ENCODE data around the gene FOXP2. TPM values are rescaled to one million over a fixed set of nuclear protein-coding genes. Genes with fewer than 3 reads are reported as not detected.

The FOXP2 gene
- total and polyA plus RNA-seq, 4 donors: 1.2 to 7.4 (median 5.7) TPM

GRCh38 chr7:114628362-114628761, 213.7 kb downstream of the FOXP2 start:
- no peak for DNase-seq (ENCODE audit: low spot score)
- WGBS: 77% methylated on average over 2 of the region's 2 CpGs
- H3K4me3 ChIP-seq (ENCODE audit: low read depth in 1 of 3, low read length in 3 of 3): no peak overlapping the region
- H3K4me1 ChIP-seq (ENCODE audit: control insufficient read depth in 4 of 4, insufficient read depth in 4 of 4, low read length in 3 of 4): no peaks in the 10 kb centered on the region
- no peaks in the 10 kb centered on the region for H3K9me3 ChIP-seq (ENCODE audit: control insufficient read depth in 4 of 4, low read length in 3 of 4)
- H3K27me3 ChIP-seq (ENCODE audit: control insufficient read depth in 4 of 4, insufficient read depth in 4 of 4, low read length in 3 of 4): no peaks in the 10 kb centered on the region
- no peak overlapping the region for H3K27ac ChIP-seq (ENCODE audit: low read depth in 1 of 2, low read length in 2 of 2)
- no peak overlapping the region for H3K9ac ChIP-seq (ENCODE audit: low read depth in 1 of 2, low read length in 2 of 2)
- TF ChIP-seq HNF4G (IDR thresholded peaks at IDR 0.05): no peak
- TF ChIP-seq FOXA2 (IDR thresholded peaks at IDR 0.05): no peak
- TF ChIP-seq ATF3 (IDR thresholded peaks at IDR 0.05): no peak
- TF ChIP-seq YY1 (IDR thresholded peaks at IDR 0.05): no peak
- no peak for TF ChIP-seq RAD21 (IDR thresholded peaks at IDR 0.05)
- peaks cover 0 to 6% (median 4%) of the 10 kb centered on the region in 4 donors for H3K36me3 ChIP-seq (ENCODE audit: control insufficient read depth in 4 of 4, insufficient read depth in 3 of 4, low read depth in 1 of 4, low read length in 3 of 4)

GRCh38 chr7:114629762-114630161, 215.1 kb downstream of the FOXP2 start:
- no peaks in the 10 kb centered on the region for H3K4me1 ChIP-seq (ENCODE audit: control insufficient read depth in 4 of 4, insufficient read depth in 4 of 4, low read length in 3 of 4)
- no peaks in the 10 kb centered on the region for H3K27me3 ChIP-seq (ENCODE audit: control insufficient read depth in 4 of 4, insufficient read depth in 4 of 4, low read length in 3 of 4)
- no peak overlapping the region for H3K9ac ChIP-seq (ENCODE audit: low read depth in 1 of 2, low read length in 2 of 2)
- no peaks in the 10 kb centered on the region for H3K9me3 ChIP-seq (ENCODE audit: control insufficient read depth in 4 of 4, low read length in 3 of 4)
- H3K27ac ChIP-seq (ENCODE audit: low read depth in 1 of 2, low read length in 2 of 2): no peak overlapping the region
- no peak overlapping the region for H3K4me3 ChIP-seq (ENCODE audit: low read depth in 1 of 3, low read length in 3 of 3)
- H3K36me3 ChIP-seq (ENCODE audit: control insufficient read depth in 4 of 4, insufficient read depth in 3 of 4, low read depth in 1 of 4, low read length in 3 of 4): peaks cover 0 to 6% (median 4%) of the 10 kb centered on the region in 4 donors
- TF ChIP-seq MAX (IDR thresholded peaks at IDR 0.05): no peak
- 96% methylated on average over 3 of the region's 3 CpGs for WGBS
- no peak for DNase-seq (ENCODE audit: low spot score)

GRCh38 chr7:114630201-114630990, 215.8 kb downstream of the FOXP2 start:
- TF ChIP-seq FOXA2 (IDR thresholded peaks at IDR 0.05) (no peak), RAD21 (IDR thresholded peaks at IDR 0.05) (no peak), FOXA1 (IDR thresholded peaks at IDR 0.05) (no peak), EGR1 (IDR thresholded peaks at IDR 0.05; ENCODE audit: low read depth in 2 of 2) (no peak), ZBTB33 (IDR thresholded peaks at IDR 0.05) (no peak), MAX (IDR thresholded peaks at IDR 0.05) (no peak), SP1 (IDR thresholded peaks at IDR 0.05) (no peak)
- Histone ChIP-seq H3K27me3 (ENCODE audit: control insufficient read depth in 4 of 4, insufficient read depth in 4 of 4, low read length in 3 of 4) (no peaks in the 10 kb centered on the region), H3K9ac (ENCODE audit: low read depth in 1 of 2, low read length in 2 of 2) (no peak overlapping the region), H3K4me3 (ENCODE audit: low read depth in 1 of 3, low read length in 3 of 3) (no peak overlapping the region), H3K9me3 (ENCODE audit: control insufficient read depth in 4 of 4, low read length in 3 of 4) (no peaks in the 10 kb centered on the region), H3K4me1 (ENCODE audit: control insufficient read depth in 4 of 4, insufficient read depth in 4 of 4, low read length in 3 of 4) (no peaks in the 10 kb centered on the region), H3K36me3 (ENCODE audit: control insufficient read depth in 4 of 4, insufficient read depth in 3 of 4, low read depth in 1 of 4, low read length in 3 of 4) (peaks cover 0 to 6% (median 4%) of the 10 kb centered on the region in 4 donors), H3K27ac (ENCODE audit: low read depth in 1 of 2, low read length in 2 of 2) (no peak overlapping the region)
- no peak for DNase-seq (ENCODE audit: low spot score)
- whole genome bisulfite sequencing: 80% methylated on average over 7 of the region's 7 CpGs
